Anterior cingulate cortex (tissue), 58 donors: ENCODE measurements around the gene FBXO44.

Experiments used
- DNase-seq, 58 donors: peaks; one replicate each; lab custom pipeline; 2025; lab: John Stamatoyannopoulos, UW

The FBXO44 gene

GRCh38 chr1:11682799-11683198 lies 28.1 kb downstream of the FBXO44 start:
- DNase-seq: no peak

- no peak for DNase-seq
Measured at GRCh38 chr1:11684070-11684469, 29.4 kb downstream of the FBXO44 start.

- DNase-seq: no peak
Measured at GRCh38 chr1:11685210-11685752, 30.6 kb downstream of the FBXO44 start.

DNA sequence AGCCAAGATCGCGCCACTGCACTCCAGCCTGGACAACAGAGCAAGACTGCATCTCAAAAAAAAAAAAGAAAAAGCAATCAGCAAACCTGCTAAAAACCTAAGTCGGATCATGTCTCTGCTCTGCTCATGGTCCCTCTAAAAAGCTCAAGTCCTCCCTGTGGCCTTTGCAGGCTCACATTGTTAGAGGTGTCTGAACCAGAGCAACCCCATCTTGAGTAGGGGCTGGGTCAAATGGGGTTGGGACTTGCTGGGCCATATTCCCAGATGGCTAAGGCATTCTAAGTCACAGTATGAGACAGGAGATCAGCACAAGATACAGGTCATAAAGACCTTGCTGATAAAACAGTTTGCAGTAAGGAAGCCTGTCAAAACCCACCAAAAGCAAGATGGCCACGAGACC lies 33.8 kb downstream of the FBXO44 start:
- DNase-seq: no peak

- no peak for DNase-seq
Measured at GRCh38 chr1:11690397-11691301, 36.0 kb downstream of the FBXO44 start.

DNA sequence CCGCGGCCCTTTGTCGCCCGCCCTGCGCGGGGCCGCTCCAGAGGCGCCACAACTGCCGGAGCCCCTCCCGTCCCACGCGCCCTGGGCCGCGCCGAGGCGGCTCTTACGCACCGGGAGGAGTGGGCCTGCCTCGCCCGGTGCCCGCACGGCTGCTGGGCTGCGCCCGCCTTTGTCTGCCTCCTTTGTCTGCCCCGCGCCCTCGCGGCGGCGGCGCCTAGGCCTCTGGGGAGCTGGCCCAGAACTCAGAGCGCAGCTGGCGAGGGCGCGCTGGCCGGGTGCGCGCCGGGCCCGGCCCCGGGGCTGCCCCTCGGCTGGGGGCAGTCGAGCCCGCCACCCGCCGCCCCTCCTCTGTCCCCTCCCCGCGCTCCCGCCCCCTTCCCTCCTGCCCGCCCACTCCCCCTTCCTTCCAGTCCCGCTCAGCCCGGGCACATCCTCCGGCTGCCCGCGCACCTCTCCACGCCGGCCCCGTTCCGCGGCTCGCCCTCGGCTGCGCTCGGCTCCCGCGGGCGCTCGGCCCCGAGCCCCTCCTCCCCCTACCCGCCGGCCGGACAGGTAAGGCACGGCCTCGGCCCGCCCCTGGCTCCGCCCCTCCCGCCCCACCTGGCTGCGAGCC lies 36.7 kb downstream of the FBXO44 start, which contains the start of gene DRAXIN:
Gene DRAXIN, plus strand, starts transcription at position 409 of the 613 bp plus-strand sequence. CDS start 14,549 bp downstream, outside the sequence.
- DNase-seq: peak in 2 of 58 donors; percentile 36 to 55

DNA sequence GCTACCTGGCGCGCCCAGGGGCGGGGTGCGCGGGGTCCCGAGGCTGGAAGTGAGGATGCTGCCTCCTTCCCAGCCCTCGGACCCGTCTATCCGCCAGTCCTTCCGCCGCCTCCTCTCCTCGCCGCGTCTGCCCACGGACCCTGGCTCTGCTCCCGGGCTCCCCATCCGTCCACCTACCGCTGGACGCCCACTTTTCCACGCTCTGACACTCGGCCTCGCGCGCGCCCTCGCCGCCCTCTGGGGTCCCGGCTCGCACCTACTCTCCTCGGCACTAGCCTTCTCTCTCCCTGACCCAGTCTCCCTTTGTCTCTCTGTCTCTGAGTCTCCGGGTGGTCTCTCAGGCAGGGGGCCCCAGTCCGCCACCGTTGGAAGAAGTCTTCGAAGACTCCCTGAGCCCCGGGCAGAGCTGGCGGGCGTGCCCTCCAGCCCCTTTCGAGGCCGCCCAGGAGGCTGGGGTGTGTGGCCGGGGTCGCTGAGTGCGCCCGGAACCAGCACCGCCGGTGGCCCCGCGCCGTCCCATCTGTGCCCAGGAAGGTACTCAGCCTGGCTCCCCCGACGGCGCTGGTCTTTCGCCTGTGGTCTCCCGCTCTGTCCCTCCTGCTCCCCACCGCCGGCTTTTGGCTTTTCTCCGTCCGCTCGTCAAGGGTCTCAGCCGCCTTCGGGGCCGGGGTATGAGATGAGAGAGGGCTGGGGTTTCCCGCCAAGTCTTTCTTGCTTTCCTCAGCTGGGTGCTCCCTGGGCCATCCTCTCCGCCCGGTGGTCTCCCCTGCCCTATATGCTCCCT lies 37.4 kb downstream of the FBXO44 start:
- peak in 1 of 58 donors; percentile 55 for DNase-seq

DNA sequence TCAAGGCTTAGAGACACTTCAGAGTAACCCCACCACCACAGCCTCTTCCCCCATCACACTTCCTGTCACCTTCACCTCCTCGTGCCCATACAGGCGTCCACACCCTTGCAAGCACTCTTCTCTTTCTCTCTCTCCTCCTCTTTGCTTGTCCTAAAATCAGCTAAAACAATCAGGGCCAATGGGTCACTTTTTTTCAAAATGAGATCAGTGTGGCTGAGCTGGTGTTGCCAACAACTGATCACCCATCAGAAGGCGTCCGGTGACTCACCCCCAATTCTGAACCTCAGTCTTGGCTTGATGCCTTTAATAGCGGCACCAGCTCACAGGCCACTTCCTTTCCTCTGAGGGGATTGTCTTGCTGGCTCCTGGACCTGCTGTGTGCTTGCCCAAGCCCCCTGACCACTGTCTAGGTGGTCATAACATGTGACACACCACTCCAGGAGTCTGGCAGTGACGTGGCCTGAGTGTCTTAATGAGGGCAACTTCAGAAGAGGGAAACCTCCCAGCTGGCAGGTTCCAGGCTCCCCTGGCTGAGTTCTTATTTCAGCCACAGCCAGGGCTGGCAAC lies 38.4 kb downstream of the FBXO44 start:
- DNase-seq: peak in 18 of 58 donors; percentile 4 to 50 (median 18)

DNA sequence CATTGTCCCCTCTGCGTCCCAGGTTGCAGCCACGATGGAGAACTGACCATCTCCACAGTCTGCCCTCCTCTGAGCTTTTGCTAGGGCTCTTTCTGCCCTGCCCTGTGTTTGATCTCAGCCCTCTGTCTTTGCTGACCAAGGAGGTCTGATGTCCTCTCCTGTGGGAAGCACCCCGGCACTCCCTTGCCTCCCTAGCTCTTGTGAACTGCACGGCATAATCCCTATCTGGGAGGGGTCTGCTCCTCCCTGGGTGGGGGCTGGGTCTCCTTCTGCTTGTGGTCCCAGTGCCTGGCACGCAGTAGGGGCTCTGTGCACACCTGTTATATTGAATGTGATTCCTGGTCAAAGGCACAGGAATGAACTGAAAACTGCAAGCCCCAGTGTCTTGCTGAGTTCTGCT lies 39.2 kb downstream of the FBXO44 start:
- no peak for DNase-seq

GRCh38 chr1:11695861-11696260 lies 41.2 kb downstream of the FBXO44 start:
- DNase-seq: no peak

- no peak for DNase-seq
Measured at GRCh38 chr1:11697188-11697892, 42.7 kb downstream of the FBXO44 start.

DNA sequence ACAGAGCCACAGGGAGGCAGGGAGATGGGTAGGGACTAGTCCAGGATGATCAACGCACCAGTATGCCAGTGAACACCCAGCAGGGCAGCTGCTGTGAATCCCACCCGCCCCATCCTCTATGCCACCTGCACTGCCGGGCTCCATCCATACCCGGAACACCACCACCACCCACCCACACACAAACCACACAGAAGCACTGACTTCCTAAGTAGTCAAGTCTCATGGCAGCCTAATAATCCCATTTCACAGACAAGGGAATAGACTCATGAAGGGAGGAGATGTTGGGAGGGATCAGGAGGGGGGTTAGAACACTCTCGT lies 43.2 kb downstream of the FBXO44 start:
- no peak for DNase-seq

DNA sequence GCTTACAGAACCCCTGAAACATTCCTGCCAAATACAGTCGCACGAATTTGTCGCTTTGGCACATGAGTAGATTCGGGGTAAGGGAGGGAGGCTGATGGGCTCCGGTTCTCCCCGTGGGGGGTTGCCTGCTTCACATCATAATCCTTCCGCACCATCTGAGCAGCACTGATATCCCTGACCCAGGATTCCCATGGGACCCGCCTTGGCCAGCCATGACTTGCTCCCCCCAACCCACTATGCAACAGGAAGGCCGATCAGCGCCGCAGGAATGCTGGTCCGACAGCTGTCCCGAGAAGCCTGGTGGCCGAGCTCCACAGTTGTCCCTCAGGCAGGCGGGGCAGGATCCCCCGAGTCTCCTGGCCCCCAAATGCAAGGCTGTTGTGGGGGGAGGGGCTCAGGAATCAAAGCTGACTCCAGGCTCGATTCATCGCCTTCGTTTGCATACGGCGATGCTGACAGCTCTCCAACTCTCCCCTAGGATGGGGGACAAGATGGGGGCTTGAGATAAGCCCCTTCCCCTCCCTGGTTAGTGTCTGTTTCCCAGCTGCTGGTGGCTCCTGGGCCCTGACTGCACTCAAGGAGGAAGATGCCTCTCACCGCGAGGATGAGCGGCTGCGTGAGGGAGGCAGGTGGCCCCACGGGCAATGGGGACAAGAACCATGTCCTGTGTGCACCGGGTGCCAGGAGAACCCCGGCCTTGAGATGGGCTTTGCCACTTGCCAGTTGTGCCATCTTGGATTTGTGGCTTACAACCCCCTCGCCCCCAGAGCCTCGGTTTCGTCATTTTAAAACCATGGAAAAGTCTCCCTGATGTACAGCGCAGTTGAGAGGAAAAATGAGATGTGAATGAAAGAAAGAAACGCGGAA lies 46.2 kb downstream of the FBXO44 start:
- DNase-seq: peak in 4 of 58 donors; percentile 14 to 57 (median 36)

- DNase-seq: peak; percentile 24 to 94 (median 81)
Measured at GRCh38 chr1:11701551-11701961, 46.9 kb downstream of the FBXO44 start.

DNA sequence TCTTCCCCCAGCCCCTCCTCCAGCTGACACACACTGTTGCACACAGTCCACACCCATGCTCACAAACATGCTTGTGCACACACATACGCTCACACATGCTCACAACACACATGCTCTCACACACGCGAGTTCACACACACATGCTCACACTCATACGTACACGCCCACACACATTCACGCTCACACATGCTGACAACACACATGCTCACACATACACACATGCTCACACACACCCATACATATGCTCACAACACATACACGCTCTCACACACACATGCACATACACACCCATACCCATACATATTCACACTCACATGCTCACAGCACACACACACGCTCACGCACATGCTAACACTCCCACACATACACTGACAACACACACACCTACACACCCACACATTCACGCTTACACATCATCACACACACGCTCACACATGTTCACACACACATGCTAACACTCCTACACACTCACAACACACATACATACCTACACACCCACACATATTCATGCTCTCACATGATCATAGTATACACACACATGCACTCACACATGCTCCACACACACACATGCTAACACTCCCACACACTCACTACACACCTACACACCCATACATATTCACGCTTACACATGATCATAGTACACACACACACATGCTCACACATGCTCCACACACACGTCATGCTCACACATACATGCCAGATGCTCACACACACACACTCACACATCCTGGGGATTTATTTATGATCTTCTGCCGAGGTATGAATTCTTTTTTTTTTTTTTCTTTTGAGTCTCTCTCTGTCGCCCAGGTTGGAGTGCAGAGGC lies 47.5 kb downstream of the FBXO44 start:
- no peak for DNase-seq

DNA sequence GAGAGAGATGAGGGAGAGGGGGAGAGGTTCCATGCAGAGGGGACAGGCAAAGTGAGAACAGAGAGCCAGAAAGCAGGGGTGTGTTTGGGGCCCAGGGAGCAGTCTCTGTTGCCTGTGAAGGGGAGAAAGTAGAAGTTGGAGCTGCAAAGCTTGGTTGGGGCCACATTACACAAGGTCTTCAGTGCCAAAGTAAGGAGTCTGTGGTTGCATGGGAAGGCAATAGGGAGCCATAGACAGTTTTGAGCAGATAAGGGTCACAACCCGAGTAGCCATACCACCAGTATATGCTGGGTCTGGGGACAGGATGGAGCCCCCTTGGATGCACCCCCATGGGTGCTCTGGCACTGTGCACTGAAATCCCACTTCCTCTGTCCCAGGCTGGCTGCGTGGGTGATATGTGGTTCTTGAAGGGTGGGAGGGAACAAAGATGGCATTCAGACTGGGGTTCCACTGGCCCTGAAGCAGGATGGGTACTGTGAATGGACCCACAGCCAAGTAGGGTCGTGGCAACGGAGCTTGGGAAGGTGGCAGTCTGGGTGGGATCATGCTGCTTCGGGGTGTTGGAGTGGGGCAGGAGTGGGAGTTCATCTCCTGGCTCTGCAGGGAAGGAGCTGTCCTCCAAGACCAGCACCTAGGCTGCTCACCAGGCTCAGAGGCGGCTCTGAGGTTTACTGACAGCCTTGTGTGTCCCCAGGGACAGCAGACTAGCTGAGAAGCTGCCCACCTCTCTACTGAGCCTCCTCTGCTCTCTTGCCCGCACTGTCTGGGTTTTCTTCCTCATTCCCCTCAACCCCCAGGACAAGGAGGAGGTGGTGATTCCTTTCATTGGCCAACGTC lies 48.9 kb downstream of the FBXO44 start:
- no peak for DNase-seq

- DNase-seq: peak in 2 of 58 donors; percentile 6 to 7
Measured at GRCh38 chr1:11704194-11704529, 49.5 kb downstream of the FBXO44 start.
